ENCODE measurements around the gene PSME1.
A peak's percentile ranks its signal among the peaks of the same experiment; 100 is the strongest.

PSME1 gene

GRCh38 chr14:24110523-24110922 is 25.5 kb upstream of the PSME1 start:
- H3K27me3 ChIP-seq (ENCODE audit: insufficient read depth, poor library complexity, severe bottlenecking) = no peaks in the 10 kb centered on the region
- H3K27ac ChIP-seq (ENCODE audit: poor library complexity, severe bottlenecking) = peak overlapping the region; percentile 11
- no peak overlapping the region for H3K4me3 ChIP-seq (ENCODE audit: severe bottlenecking)
- H3K9me3 ChIP-seq (ENCODE audit: severe bottlenecking) = no peaks in the 10 kb centered on the region
- no peak for ATAC-seq (ENCODE audit: low read depth)
- DNase-seq (ENCODE audit: low spot score) = no peak
- peaks cover 29% of the 10 kb centered on the region for H3K4me1 ChIP-seq (ENCODE audit: insufficient read depth, poor library complexity, severe bottlenecking)
- TF ChIP-seq CTCF (IDR thresholded peaks at IDR 0.05; ENCODE audit: poor library complexity, severe bottlenecking) = no peak
- H3K36me3 ChIP-seq (ENCODE audit: low read depth) = no peaks in the 10 kb centered on the region

GRCh38 chr14:24113379-24113800 is 22.6 kb upstream of the PSME1 start:
- ATAC-seq (ENCODE audit: low read depth) = peak; percentile 0; the same call in 2 of the 3 replicates
- H3K27ac ChIP-seq (ENCODE audit: poor library complexity, severe bottlenecking) = peak overlapping the region; percentile 92
- H3K9me3 ChIP-seq (ENCODE audit: severe bottlenecking) = no peaks in the 10 kb centered on the region
- H3K36me3 ChIP-seq (ENCODE audit: low read depth) = peaks cover 20% of the 10 kb centered on the region
- no peak for DNase-seq (ENCODE audit: low spot score)
- TF ChIP-seq CTCF (IDR thresholded peaks at IDR 0.05; ENCODE audit: poor library complexity, severe bottlenecking) = no peak
- H3K4me3 ChIP-seq (ENCODE audit: severe bottlenecking) = peak overlapping the region; percentile 57
- H3K27me3 ChIP-seq (ENCODE audit: insufficient read depth, poor library complexity, severe bottlenecking) = no peaks in the 10 kb centered on the region
- peaks cover 20% of the 10 kb centered on the region for H3K4me1 ChIP-seq (ENCODE audit: insufficient read depth, poor library complexity, severe bottlenecking)

- peak; percentile 8 for TF ChIP-seq CTCF (IDR thresholded peaks at IDR 0.05; ENCODE audit: poor library complexity, severe bottlenecking)
- Histone ChIP-seq H3K4me1 (ENCODE audit: insufficient read depth, poor library complexity, severe bottlenecking) (peaks cover 16% of the 10 kb centered on the region), H3K27me3 (ENCODE audit: insufficient read depth, poor library complexity, severe bottlenecking) (no peaks in the 10 kb centered on the region), H3K36me3 (ENCODE audit: low read depth) (peaks cover 26% of the 10 kb centered on the region), H3K27ac (ENCODE audit: poor library complexity, severe bottlenecking) (peak overlapping the region; percentile 92), H3K4me3 (ENCODE audit: severe bottlenecking) (peak overlapping the region; percentile 57), H3K9me3 (ENCODE audit: severe bottlenecking) (no peaks in the 10 kb centered on the region)
- DNase-seq (ENCODE audit: low spot score) (peak; percentile 95), ATAC-seq (ENCODE audit: low read depth) (peak; percentile 50)
These were observed 22.0 kb upstream of the PSME1 start for GRCh38 chr14:24113801-24114531.

GRCh38 chr14:24114532-24115421 is 21.2 kb upstream of the PSME1 start, which contains the start of the genes DCAF11 and NRL:
Gene DCAF11, plus strand, starts transcription at chr14:24114777. Its CDS starts 818 bp downstream, at chr14:24115595.
Gene NRL, minus strand, starts transcription at chr14:24114949. Its CDS starts 32,101 bp downstream, at chr14:24082848.
- Histone ChIP-seq H3K27me3 (ENCODE audit: insufficient read depth, poor library complexity, severe bottlenecking) (no peaks in the 10 kb centered on the region), H3K27ac (ENCODE audit: poor library complexity, severe bottlenecking) (peak within 1 kb of the TSS; percentile 92), H3K4me3 (ENCODE audit: severe bottlenecking) (peak within 1 kb of the TSS; percentile 57), H3K9me3 (ENCODE audit: severe bottlenecking) (no peaks in the 10 kb centered on the region), H3K36me3 (ENCODE audit: low read depth) (peaks cover 34% of the 10 kb centered on the region), H3K4me1 (ENCODE audit: insufficient read depth, poor library complexity, severe bottlenecking) (peaks cover 11% of the 10 kb centered on the region)
- DNase-seq (ENCODE audit: low spot score) = peak; percentile 100
- TF ChIP-seq CTCF (IDR thresholded peaks at IDR 0.05; ENCODE audit: poor library complexity, severe bottlenecking) = no peak
- peak; percentile 78 for ATAC-seq (ENCODE audit: low read depth)

All from RWPE2 (cell line).